ENCODE data around the gene RPL13.
"Not testable (repeated sequence)": the region's sequence is repeated elsewhere in the genome, so short reads cannot be mapped to it uniquely, and the experiment has no call there.

Gene RPL13

GRCh38 chr16:89583895-89584644 is 23.6 kb downstream of the RPL13 start:
- H3K4me3 ChIP-seq (ENCODE audit: low read depth, low read length): no peak overlapping the region

GRCh38 chr16:89584768-89585549 is 24.5 kb downstream of the RPL13 start:
- DNase-seq (ENCODE audit: low read depth): no peak

More at GRCh38 chr16:89583895-89584644, 23.6 kb downstream of the RPL13 start:
- no peak for TF ChIP-seq CTCF (IDR thresholded peaks at IDR 0.05; ENCODE audit: low read depth, low read length, missing control alignments)
- DNase-seq (ENCODE audit: low read depth): no peak

GRCh38 chr16:89586218-89586617 is 25.7 kb downstream of the RPL13 start:
- H3K4me3 ChIP-seq (ENCODE audit: low read depth, low read length): no peak overlapping the region
- DNase-seq (ENCODE audit: low read depth): no peak
- no peak for TF ChIP-seq CTCF (IDR thresholded peaks at IDR 0.05; ENCODE audit: low read depth, low read length, missing control alignments)

More at GRCh38 chr16:89584768-89585549, 24.5 kb downstream of the RPL13 start:
- H3K4me3 ChIP-seq (ENCODE audit: low read depth, low read length): no peak overlapping the region
- TF ChIP-seq CTCF (IDR thresholded peaks at IDR 0.05; ENCODE audit: low read depth, low read length, missing control alignments): no peak

- no peak for TF ChIP-seq CTCF (IDR thresholded peaks at IDR 0.05; ENCODE audit: low read depth, low read length, missing control alignments)
- no peak overlapping the region for H3K4me3 ChIP-seq (ENCODE audit: low read depth, low read length)
- DNase-seq (ENCODE audit: low read depth): no peak
Measured at GRCh38 chr16:89586853-89587252, 26.4 kb downstream of the RPL13 start.

- DNase-seq (ENCODE audit: low read depth); H3K4me3 ChIP-seq (ENCODE audit: low read depth, low read length): not testable (repeated sequence)
Measured at GRCh38 chr16:89587676-89588075, 27.2 kb downstream of the RPL13 start.

- no peak for DNase-seq (ENCODE audit: low read depth)
- no peak for TF ChIP-seq CTCF (IDR thresholded peaks at IDR 0.05; ENCODE audit: low read depth, low read length, missing control alignments)
- H3K4me3 ChIP-seq (ENCODE audit: low read depth, low read length): no peak overlapping the region
Measured at GRCh38 chr16:89588413-89589109, 28.1 kb downstream of the RPL13 start.

All from GM12864 (cell line).